ENCODE measurements around the gene AASS. TPM values are rescaled to one million over a fixed set of nuclear protein-coding genes. Genes with fewer than 3 reads are reported as not detected.

AASS gene
- total RNA-seq, 1 experiment from 2014 or later, result not detected

- H3K79me2 ChIP-seq (ENCODE audit: low read length), result no peaks in the 10 kb centered on the region
- no peaks in the 10 kb centered on the region for H3K27me3 ChIP-seq (ENCODE audit: low read length)
- no peaks in the 10 kb centered on the region for H4K20me1 ChIP-seq (ENCODE audit: insufficient read depth, low read depth, low read length)
- DNase-seq, result no peak
- H3K4me1 ChIP-seq (ENCODE audit: low read length), result no peaks in the 10 kb centered on the region
- H2AFZ ChIP-seq (ENCODE audit: low read length), result no peak overlapping the region
- H3K4me2 ChIP-seq (ENCODE audit: low read depth, low read length, poor library complexity, severe bottlenecking), result no peak overlapping the region
- H3K9me2 ChIP-seq (replicated peaks; ENCODE audit: insufficient read depth, low read length), result no peaks in the 10 kb centered on the region
- no peak overlapping the region for H3K27ac ChIP-seq (ENCODE audit: low read length)
- H3K4me3 ChIP-seq (ENCODE audit: low read length), result no peak overlapping the region
- H3K9ac ChIP-seq (ENCODE audit: low read length), result no peak overlapping the region
- H3K36me3 ChIP-seq (ENCODE audit: insufficient read depth, low read length), result no peaks in the 10 kb centered on the region
- no peaks in the 10 kb centered on the region for H3K9me3 ChIP-seq (ENCODE audit: low read length)
These were observed 48.4 kb downstream of the AASS start for GRCh38 chr7:122095642-122096041.

GRCh38 chr7:122094549-122094948 is 49.5 kb downstream of the AASS start:
- Histone ChIP-seq H3K4me2 (ENCODE audit: low read depth, low read length, poor library complexity, severe bottlenecking) (no peak overlapping the region), H4K20me1 (ENCODE audit: insufficient read depth, low read depth, low read length) (no peaks in the 10 kb centered on the region), H3K27ac (ENCODE audit: low read length) (no peak overlapping the region), H3K9me3 (ENCODE audit: low read length) (no peaks in the 10 kb centered on the region), H3K9ac (ENCODE audit: low read length) (no peak overlapping the region), H3K4me1 (ENCODE audit: low read length) (no peaks in the 10 kb centered on the region), H3K4me3 (ENCODE audit: low read length) (no peak overlapping the region), H3K36me3 (ENCODE audit: insufficient read depth, low read length) (no peaks in the 10 kb centered on the region), H2AFZ (ENCODE audit: low read length) (no peak overlapping the region), H3K27me3 (ENCODE audit: low read length) (no peaks in the 10 kb centered on the region), H3K9me2 (replicated peaks; ENCODE audit: insufficient read depth, low read length) (no peaks in the 10 kb centered on the region), H3K79me2 (ENCODE audit: low read length) (no peaks in the 10 kb centered on the region)
- DNase-seq, result no peak

GRCh38 chr7:122092964-122093797 is 50.9 kb downstream of the AASS start:
- Histone ChIP-seq H3K36me3 (ENCODE audit: insufficient read depth, low read length) (no peaks in the 10 kb centered on the region), H3K9me3 (ENCODE audit: low read length) (no peaks in the 10 kb centered on the region), H3K79me2 (ENCODE audit: low read length) (no peaks in the 10 kb centered on the region), H3K9me2 (replicated peaks; ENCODE audit: insufficient read depth, low read length) (no peaks in the 10 kb centered on the region), H4K20me1 (ENCODE audit: insufficient read depth, low read depth, low read length) (no peaks in the 10 kb centered on the region), H3K9ac (ENCODE audit: low read length) (no peak overlapping the region), H3K4me2 (ENCODE audit: low read depth, low read length, poor library complexity, severe bottlenecking) (no peak overlapping the region), H3K27ac (ENCODE audit: low read length) (no peak overlapping the region), H2AFZ (ENCODE audit: low read length) (no peak overlapping the region), H3K4me1 (ENCODE audit: low read length) (no peaks in the 10 kb centered on the region), H3K4me3 (ENCODE audit: low read length) (no peak overlapping the region), H3K27me3 (ENCODE audit: low read length) (no peaks in the 10 kb centered on the region)
- peak; percentile 87 for DNase-seq

GRCh38 chr7:122082670-122083069 is 61.4 kb downstream of the AASS start:
- Histone ChIP-seq H3K27ac (ENCODE audit: low read length) (no peak overlapping the region), H2AFZ (ENCODE audit: low read length) (no peak overlapping the region), H3K4me3 (ENCODE audit: low read length) (no peak overlapping the region), H3K79me2 (ENCODE audit: low read length) (no peaks in the 10 kb centered on the region), H3K9me3 (ENCODE audit: low read length) (no peaks in the 10 kb centered on the region), H3K36me3 (ENCODE audit: insufficient read depth, low read length) (no peaks in the 10 kb centered on the region), H3K9me2 (replicated peaks; ENCODE audit: insufficient read depth, low read length) (no peaks in the 10 kb centered on the region), H3K4me1 (ENCODE audit: low read length) (no peaks in the 10 kb centered on the region), H3K4me2 (ENCODE audit: low read depth, low read length, poor library complexity, severe bottlenecking) (no peak overlapping the region), H3K9ac (ENCODE audit: low read length) (no peak overlapping the region), H3K27me3 (ENCODE audit: low read length) (no peaks in the 10 kb centered on the region), H4K20me1 (ENCODE audit: insufficient read depth, low read depth, low read length) (no peaks in the 10 kb centered on the region)
- no peak for DNase-seq

- no peak overlapping the region for H3K9ac ChIP-seq (ENCODE audit: low read length)
- H3K4me2 ChIP-seq (ENCODE audit: low read depth, low read length, poor library complexity, severe bottlenecking), result no peak overlapping the region
- H3K27me3 ChIP-seq (ENCODE audit: low read length), result no peaks in the 10 kb centered on the region
- no peaks in the 10 kb centered on the region for H3K79me2 ChIP-seq (ENCODE audit: low read length)
- H3K4me1 ChIP-seq (ENCODE audit: low read length), result no peaks in the 10 kb centered on the region
- no peak overlapping the region for H3K4me3 ChIP-seq (ENCODE audit: low read length)
- no peaks in the 10 kb centered on the region for H4K20me1 ChIP-seq (ENCODE audit: insufficient read depth, low read depth, low read length)
- H3K36me3 ChIP-seq (ENCODE audit: insufficient read depth, low read length), result no peaks in the 10 kb centered on the region
- no peaks in the 10 kb centered on the region for H3K9me3 ChIP-seq (ENCODE audit: low read length)
- no peaks in the 10 kb centered on the region; the same call in 1 of the 2 replicates for H3K9me2 ChIP-seq (replicated peaks; ENCODE audit: insufficient read depth, low read length)
- no peak overlapping the region for H3K27ac ChIP-seq (ENCODE audit: low read length)
- DNase-seq, result no peak
- H2AFZ ChIP-seq (ENCODE audit: low read length), result no peak overlapping the region
These were observed 61.9 kb downstream of the AASS start for GRCh38 chr7:122082160-122082559.

- no peaks in the 10 kb centered on the region for H3K4me1 ChIP-seq (ENCODE audit: low read length)
- H3K79me2 ChIP-seq (ENCODE audit: low read length), result no peaks in the 10 kb centered on the region
These were observed 70.4 kb downstream of the AASS start for GRCh38 chr7:122073635-122074034.

GRCh38 chr7:122072924-122073599 is 71.0 kb downstream of the AASS start:
- Histone ChIP-seq H3K9me2 (replicated peaks; ENCODE audit: insufficient read depth, low read length) (no peaks in the 10 kb centered on the region; the same call in 1 of the 2 replicates), H3K36me3 (ENCODE audit: insufficient read depth, low read length) (no peaks in the 10 kb centered on the region), H3K4me2 (ENCODE audit: low read depth, low read length, poor library complexity, severe bottlenecking) (no peak overlapping the region), H3K4me1 (ENCODE audit: low read length) (no peaks in the 10 kb centered on the region), H3K9me3 (ENCODE audit: low read length) (peaks cover 9% of the 10 kb centered on the region; the same call in 1 of the 2 replicates), H3K27ac (ENCODE audit: low read length) (no peak overlapping the region), H4K20me1 (ENCODE audit: insufficient read depth, low read depth, low read length) (no peaks in the 10 kb centered on the region), H2AFZ (ENCODE audit: low read length) (no peak overlapping the region), H3K79me2 (ENCODE audit: low read length) (no peaks in the 10 kb centered on the region), H3K9ac (ENCODE audit: low read length) (no peak overlapping the region), H3K4me3 (ENCODE audit: low read length) (no peak overlapping the region), H3K27me3 (ENCODE audit: low read length) (no peaks in the 10 kb centered on the region)
- DNase-seq, result no peak

More at GRCh38 chr7:122073635-122074034, 70.4 kb downstream of the AASS start:
- Histone ChIP-seq H3K9me2 (replicated peaks; ENCODE audit: insufficient read depth, low read length) (no peaks in the 10 kb centered on the region; the same call in 1 of the 2 replicates), H3K4me2 (ENCODE audit: low read depth, low read length, poor library complexity, severe bottlenecking) (no peak overlapping the region), H2AFZ (ENCODE audit: low read length) (no peak overlapping the region), H3K36me3 (ENCODE audit: insufficient read depth, low read length) (no peaks in the 10 kb centered on the region), H3K4me3 (ENCODE audit: low read length) (no peak overlapping the region), H3K9me3 (ENCODE audit: low read length) (peaks cover 9% of the 10 kb centered on the region; the same call in 1 of the 2 replicates), H4K20me1 (ENCODE audit: insufficient read depth, low read depth, low read length) (no peaks in the 10 kb centered on the region), H3K27ac (ENCODE audit: low read length) (no peak overlapping the region), H3K9ac (ENCODE audit: low read length) (no peak overlapping the region), H3K27me3 (ENCODE audit: low read length) (no peaks in the 10 kb centered on the region)
- DNase-seq, result no peak

GRCh38 chr7:122072272-122072671 is 71.8 kb downstream of the AASS start:
- Histone ChIP-seq H3K4me1 (ENCODE audit: low read length) (no peaks in the 10 kb centered on the region), H3K4me2 (ENCODE audit: low read depth, low read length, poor library complexity, severe bottlenecking) (no peak overlapping the region), H3K36me3 (ENCODE audit: insufficient read depth, low read length) (no peaks in the 10 kb centered on the region), H4K20me1 (ENCODE audit: insufficient read depth, low read depth, low read length) (no peaks in the 10 kb centered on the region), H3K79me2 (ENCODE audit: low read length) (no peaks in the 10 kb centered on the region), H2AFZ (ENCODE audit: low read length) (no peak overlapping the region), H3K9me2 (replicated peaks; ENCODE audit: insufficient read depth, low read length) (no peaks in the 10 kb centered on the region; the same call in 1 of the 2 replicates), H3K9me3 (ENCODE audit: low read length) (peaks cover 9% of the 10 kb centered on the region; the same call in 1 of the 2 replicates), H3K27me3 (ENCODE audit: low read length) (no peaks in the 10 kb centered on the region), H3K9ac (ENCODE audit: low read length) (no peak overlapping the region), H3K4me3 (ENCODE audit: low read length) (no peak overlapping the region), H3K27ac (ENCODE audit: low read length) (no peak overlapping the region)
- DNase-seq, result no peak

Measured in Karpas-422 (cell line).